Occipital lobe (tissue), 2 donors: ENCODE measurements around the gene KCNK4. TPM values are rescaled to one million over a fixed set of nuclear protein-coding genes. Genes with fewer than 3 reads are reported as not detected.

Experiments used
- DNase-seq: peaks from one replicate; lab custom pipeline; 2025; lab: John Stamatoyannopoulos, UW
- total RNA-seq: library from RNA; depleted of rRNA; stranded (reverse); fragments of >200 nt; gene quantifications from one replicate; pipeline ENCODE4 v1.2.3, GENCODE V29; 2014

The KCNK4 gene
- total RNA-seq, 1 donor from 2014 or later = 3.0 TPM

- no peak for DNase-seq
These were observed 22.8 kb upstream of the KCNK4 start for GRCh38 chr11:64268025-64268892.

- no peak for DNase-seq
These were observed 22.1 kb upstream of the KCNK4 start for GRCh38 chr11:64268893-64269539.

GRCh38 chr11:64269540-64270220 is 21.4 kb upstream of the KCNK4 start:
- peak; percentile 99 for DNase-seq

GRCh38 chr11:64275031-64275800 is 15.9 kb upstream of the KCNK4 start:
- DNase-seq = no peak

GRCh38 chr11:64275841-64276240 is 15.3 kb upstream of the KCNK4 start:
- DNase-seq = no peak

GRCh38 chr11:64276653-64277431 is 14.3 kb upstream of the KCNK4 start:
- no peak for DNase-seq

- DNase-seq = no peak
These were observed 12.4 kb upstream of the KCNK4 start for GRCh38 chr11:64278576-64279190.

- DNase-seq = no peak
These were observed 8.9 kb upstream of the KCNK4 start for GRCh38 chr11:64281957-64282770.

GRCh38 chr11:64283092-64283491 is 8.0 kb upstream of the KCNK4 start:
- DNase-seq = no peak

GRCh38 chr11:64284048-64284961 is 6.8 kb upstream of the KCNK4 start, which contains the start of gene BAD:
TSS of gene BAD (minus strand) at chr11:64284665. CDS start at chr11:64284368, 297 bp downstream.
- peak; percentile 96 for DNase-seq

- peak; percentile 91 for DNase-seq
These were observed 5.9 kb upstream of the KCNK4 start, which contains the start of gene GPR137 for GRCh38 chr11:64284962-64285884. TSS of gene GPR137 (plus strand) at chr11:64285848. CDS start at chr11:64286525, 677 bp downstream.

GRCh38 chr11:64285885-64286800 is 5.0 kb upstream of the KCNK4 start:
- no peak for DNase-seq

GRCh38 chr11:64286801-64287159 is 4.3 kb upstream of the KCNK4 start:
- no peak for DNase-seq

GRCh38 chr11:64287676-64288352 is 3.3 kb upstream of the KCNK4 start:
- no peak for DNase-seq

GRCh38 chr11:64288353-64288750 is 2.8 kb upstream of the KCNK4 start:
- DNase-seq = no peak
